Psoas muscle (tissue), 8 donors: ENCODE measurements around the gene SPRY4. TPM values are rescaled to one million over a fixed set of nuclear protein-coding genes. Genes with fewer than 3 reads are reported as not detected.

Source experiments
- ATAC-seq, 4 donors: fragments of 200-7000 bp; cut with Tn5 transposase; one replicate each; pipeline ENCODE4 v1.9.1; 2020; ENCODE audit warnings: moderate library complexity in 3 of 4, mild to moderate bottlenecking in 2 of 4
- DNase-seq, 2 donors: peaks; one replicate each; pipeline ENCODE4 v3.0.0-alpha.2; 2020
- H3K27ac ChIP-seq: fragments of 200-600 bp; one replicate; pipeline ENCODE4 v1.8.0; 2022
- H3K27me3 ChIP-seq, 3 donors: fragments of 200-600 bp in 1 of 3; one replicate each; pipeline versions ENCODE4 v1.6.1 to v1.8.0; 2013 to 2022; ENCODE audit warnings: low read length in 2 of 3, mild to moderate bottlenecking in 2 of 3, moderate library complexity in 1 of 3; ENCODE audit not compliant: insufficient read depth in 3 of 3
- H3K36me3 ChIP-seq, 2 donors: fragments of 200-600 bp in 1 of 2; one replicate each; pipeline versions ENCODE4 v1.6.1 to v1.8.0; 2013 to 2022; ENCODE audit warnings: low read depth in 1 of 2, mild to moderate bottlenecking in 1 of 2, moderate library complexity in 1 of 2; ENCODE audit not compliant: insufficient read depth in 1 of 2
- H3K4me1 ChIP-seq: fragments of 200-600 bp; one replicate; pipeline ENCODE4 v1.8.0; 2022
- H3K4me3 ChIP-seq: fragments of 200-600 bp; one replicate; pipeline ENCODE4 v1.8.0; 2022; ENCODE audit warnings: mild to moderate bottlenecking
- H3K9me3 ChIP-seq: fragments of 200-600 bp; one replicate; pipeline ENCODE4 v1.8.0; 2022
- WGBS, 3 donors: extraction: QIAGEN DNeasy Blood & Tissue Kit; methylation state at CpG; one replicate each; pipeline versions ENCODE4 v1.1.6 to v1.1.7; 2013; 5-methylcytosine and 5-hydroxymethylcytosine counted together
- intact Hi-C, 2 donors: fragments of 100-400 bp; cut with DNase I; formaldehyde crosslinking; loops; one replicate each; pipeline versions ENCODE4 v1.11.0 to v1.14.2; 2022
- long read RNA-seq, 2 donors: library from polyadenylated mRNA; unstranded; transcript quantifications; one replicate each; pipeline ENCODE4 v2.0.0, GENCODE V29; 2021
- polyA plus RNA-seq, 3 donors: library from polyadenylated mRNA; stranded (reverse); fragments of 200-250 nt; gene quantifications; one replicate each; pipeline ENCODE4 v1.2.3, GENCODE V29; 2013
- total RNA-seq, 4 donors: library from RNA; stranded (reverse); fragmentation: NEBNext Ultra II Directional in 2 of 4; extraction: Animal tissue kit (Norgen Biotek cat#: 25700) in 2 of 4; gene quantifications; one replicate each; pipeline versions ENCODE4 v1.2.1 to v1.2.4, GENCODE V29; 2021 to 2023
- TF ChIP-seq, protein P1 (sequence below): fragments of 200-600 bp; IDR thresholded peaks from one replicate; pipeline ENCODE4 v1.8.0; 2022; ENCODE audit warnings: antibody characterized with exemption
- donor health status: healthy with polysubstance abuse.
- donor health status: DM: no; HTN: no; CAD: no; lungs with moderate emphysema.
- donor health status: Bipolar disorder and iron deficiency.
- donor health status: healthy.
- donor health status: DM: yes; HTN: yes; CAD: no.
- donor health status: DM: no; HTN: no; CAD: no.
- donor health status: DM: no; HTN: no; CAD: no.
- donor health status: DM: yes; HTN: yes; CAD: no.

Gene SPRY4
- total RNA-seq: 1 to 10 TPM; 5.3 to 6.3 (median 5.9) TPM
- polyA plus RNA-seq: 1 to 10 TPM; 1.0 to 8.0 (median 2.4) TPM
- long read RNA-seq, donor 1: 0 reads
- long read RNA-seq, donor 2, full-length matches to known transcripts: 4 of 4 reads
- long read RNA-seq, donor 2, partial matches to known transcripts: 0 of 4 reads
- long read RNA-seq, donor 2, other reads (novel, unspliced or antisense): 0 of 4 reads

GRCh38 chr5:142324871-142325724, at the start of gene SPRY4:
Gene SPRY4 (minus strand): TSS chr5:142325021. CDS start chr5:142315108, 9,913 bp downstream.
- Histone ChIP-seq H3K4me1 (peaks cover 23% of the 10 kb centered on the region), H3K9me3 (no peaks in the 10 kb centered on the region), H3K4me3 (peak within 1 kb of the TSS; percentile 73), H3K27ac (peak within 1 kb of the TSS; percentile 77), H3K27me3 (peaks cover 0 to 50% (median 10%) of the 10 kb centered on the region in 3 donors), H3K36me3 (no peaks in the 10 kb centered on the region)
- TF ChIP-seq, protein P1, sequence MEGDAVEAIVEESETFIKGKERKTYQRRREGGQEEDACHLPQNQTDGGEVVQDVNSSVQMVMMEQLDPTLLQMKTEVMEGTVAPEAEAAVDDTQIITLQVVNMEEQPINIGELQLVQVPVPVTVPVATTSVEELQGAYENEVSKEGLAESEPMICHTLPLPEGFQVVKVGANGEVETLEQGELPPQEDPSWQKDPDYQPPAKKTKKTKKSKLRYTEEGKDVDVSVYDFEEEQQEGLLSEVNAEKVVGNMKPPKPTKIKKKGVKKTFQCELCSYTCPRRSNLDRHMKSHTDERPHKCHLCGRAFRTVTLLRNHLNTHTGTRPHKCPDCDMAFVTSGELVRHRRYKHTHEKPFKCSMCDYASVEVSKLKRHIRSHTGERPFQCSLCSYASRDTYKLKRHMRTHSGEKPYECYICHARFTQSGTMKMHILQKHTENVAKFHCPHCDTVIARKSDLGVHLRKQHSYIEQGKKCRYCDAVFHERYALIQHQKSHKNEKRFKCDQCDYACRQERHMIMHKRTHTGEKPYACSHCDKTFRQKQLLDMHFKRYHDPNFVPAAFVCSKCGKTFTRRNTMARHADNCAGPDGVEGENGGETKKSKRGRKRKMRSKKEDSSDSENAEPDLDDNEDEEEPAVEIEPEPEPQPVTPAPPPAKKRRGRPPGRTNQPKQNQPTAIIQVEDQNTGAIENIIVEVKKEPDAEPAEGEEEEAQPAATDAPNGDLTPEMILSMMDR: no peak
- intact Hi-C loops: loop anchor here in 1 of 2 donors (5.0 to 10.0 kb wide), 2 partner anchors 170 to 222 kb away; no protein-coding TSS in a partner anchor
- WGBS, 3 donors: 0 to 1% (median 1%) methylated on average over 51 to 54 of the region's 54 CpGs
- ATAC-seq: peak; percentile 74 to 86 (median 82)
- peak; percentile 91 to 95 for DNase-seq

- H3K27me3 ChIP-seq: peaks cover 0 to 14% (median 0%) of the 10 kb centered on the region in 3 donors
- H3K4me3 ChIP-seq: no peak overlapping the region
- DNase-seq (no peak), ATAC-seq (no peak)
- H3K36me3 ChIP-seq: no peaks in the 10 kb centered on the region
- intact Hi-C loops: no loop called here
- no peak overlapping the region for H3K27ac ChIP-seq
- H3K4me1 ChIP-seq: no peaks in the 10 kb centered on the region
- H3K9me3 ChIP-seq: no peaks in the 10 kb centered on the region
- TF ChIP-seq, protein P1: no peak
- WGBS, 3 donors: 89 to 98% (median 94%) methylated on average over 2 of the region's 2 CpGs
Measured at GRCh38 chr5:142368529-142368928, 43.7 kb upstream of the SPRY4 start.

DNA sequence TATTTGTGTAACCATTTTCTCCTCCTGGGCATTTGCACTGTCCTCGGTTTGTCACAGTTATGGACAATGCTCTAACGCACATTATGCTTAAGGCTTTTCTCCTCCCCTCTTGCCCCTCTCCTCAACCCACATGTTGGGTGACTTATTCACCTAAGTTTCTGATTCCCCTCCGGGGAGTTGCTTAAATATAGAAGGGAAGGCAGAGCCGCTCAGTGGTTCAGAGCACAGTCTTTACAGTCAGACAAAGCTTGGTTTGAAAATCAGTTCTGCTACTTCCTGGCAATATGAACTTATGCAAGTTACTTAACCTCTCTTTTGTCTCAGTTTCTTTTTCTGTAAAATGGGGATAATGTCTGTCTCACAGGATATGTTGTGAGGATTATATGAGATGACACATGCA, 41.2 kb upstream of the SPRY4 start:
- ATAC-seq (no peak), DNase-seq (no peak)
- H3K4me1 ChIP-seq: peaks cover 3% of the 10 kb centered on the region
- no peak overlapping the region for H3K27ac ChIP-seq
- H3K4me3 ChIP-seq: no peak overlapping the region
- H3K9me3 ChIP-seq: no peaks in the 10 kb centered on the region
- H3K27me3 ChIP-seq: peaks cover 0 to 14% (median 0%) of the 10 kb centered on the region in 3 donors
- no peaks in the 10 kb centered on the region for H3K36me3 ChIP-seq
- TF ChIP-seq, protein P1: no peak
- 92 to 93% (median 92%) methylated on average over 4 of the region's 4 CpGs for WGBS, 3 donors
- intact Hi-C loops: no loop called here

DNA sequence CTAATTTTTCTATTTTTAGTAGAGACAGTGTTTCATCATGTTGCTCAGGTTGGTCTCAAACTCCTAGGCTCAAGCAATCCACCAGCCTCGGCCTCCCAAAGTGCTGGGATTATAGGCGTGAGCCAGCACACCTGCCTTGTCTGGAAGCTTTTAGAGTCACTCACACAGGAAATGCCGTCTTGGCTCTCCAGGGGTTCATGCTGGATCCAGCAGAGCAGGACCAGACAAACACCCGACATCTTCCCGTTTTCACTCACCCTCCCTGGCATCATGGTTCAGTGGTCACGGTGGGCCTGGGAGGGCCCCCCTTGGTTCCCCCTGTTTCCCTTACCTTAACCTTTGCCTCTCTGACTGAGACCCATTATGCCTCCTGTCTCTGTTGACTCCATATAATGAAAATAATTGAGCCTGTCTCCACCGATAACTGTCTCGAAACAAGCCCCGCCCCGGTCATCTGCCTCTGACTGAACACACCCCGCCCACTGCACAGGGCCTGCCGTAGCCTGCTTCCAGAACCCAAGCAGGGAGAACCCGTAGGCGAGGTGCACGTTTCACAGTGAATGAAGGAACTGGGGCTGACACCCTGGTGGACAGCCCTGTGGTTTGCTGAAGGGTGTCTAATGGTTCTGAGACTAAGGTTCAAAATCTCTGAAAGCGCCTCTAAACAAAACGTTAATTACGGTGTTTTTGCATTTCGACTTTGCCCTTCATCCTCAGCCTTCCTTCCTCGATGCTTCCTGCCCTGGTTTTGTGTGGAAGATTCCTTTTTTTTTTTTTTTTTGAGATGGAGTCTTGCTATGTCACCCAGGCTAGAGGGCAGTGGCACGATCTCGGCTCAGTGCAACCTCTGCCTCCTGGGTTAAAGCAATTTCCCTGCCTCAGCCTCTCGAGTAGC, 39.7 kb upstream of the SPRY4 start:
- ATAC-seq (peak in 3 of 4 donors; percentile 49 to 54 (median 49)), DNase-seq (peak; percentile 39 to 69)
- Histone ChIP-seq H3K9me3 (no peaks in the 10 kb centered on the region), H3K27ac (peak overlapping the region; percentile 58), H3K27me3 (peaks cover 0 to 19% (median 0%) of the 10 kb centered on the region in 3 donors), H3K4me3 (peak overlapping the region; percentile 26), H3K36me3 (no peaks in the 10 kb centered on the region), H3K4me1 (peaks cover 3% of the 10 kb centered on the region)
- TF ChIP-seq, protein P1: no peak
- 44 to 58% (median 54%) methylated on average over 23 of the region's 23 CpGs for WGBS, 3 donors
- intact Hi-C loops: no loop called here
